Measurements from ENCODE around the gene SP5. TPM values are rescaled to one million over a fixed set of nuclear protein-coding genes. Genes with fewer than 3 reads are reported as not detected.
A peak's percentile ranks its signal among the peaks of the same experiment; 100 is the strongest.

The SP5 gene
- total RNA-seq (2022) (149 and 161 TPM in 2 replicates), Bru-seq, nascent RNA (percentile 92 among the genes with signal in this experiment), BruChase-seq, experiment 1, labeled RNA remaining after a 2-hour chase (percentile 97 among the genes with signal in this experiment), BruChase-seq, experiment 2, labeled RNA remaining after a 6-hour chase (percentile 87 among the genes with signal in this experiment)
- long read RNA-seq, transcript SP5-201 (2 exons, 2,033 nt): major isoform, 162 of 244 reads
- long read RNA-seq, transcript SP5-202 (2 exons, 257 nt): minor isoform, 16 of 244 reads
- long read RNA-seq, partial matches to known transcripts: 0 of 244 reads
- long read RNA-seq, other reads (novel, unspliced or antisense): 66 of 244 reads

- Histone ChIP-seq H3K27me3 (replicated peaks; ENCODE audit: control insufficient read depth, insufficient read depth, low read length) (no peaks in the 10 kb centered on the region), H3K4me3 (ENCODE audit: low read depth, low read length) (peak within 1 kb of the TSS; percentile 62), H3K36me3 (ENCODE audit: control insufficient read depth, insufficient read depth, low read length) (no peaks in the 10 kb centered on the region), H3K4me1 (peaks cover 15% of the 10 kb centered on the region; the same call in 1 of the 2 replicates), H3K9me3 (no peaks in the 10 kb centered on the region)
- POLR2A ChIA-PET: interaction anchor here (0.6 to 1.7 kb wide), 6 partner anchors 24 to 307 kb away, joined by 3 to 10 read pairs (median 3); partner anchors contain the start of genes ERICH2 and GAD1
- BruUV-seq (replicated peaks): no TSS peak
- no peaks in the 10 kb centered on the region for H3K27me3 Mint-ChIP-seq (ENCODE audit: insufficient read depth, unreplicated experiment)
- CTCF ChIA-PET: interaction anchor here (0.6 to 1.9 kb wide), 7 partner anchors 36 to 333 kb away, joined by 3 to 8 read pairs (median 4); no protein-coding TSS in a partner anchor
- peaks cover 7% of the 10 kb centered on the region for H3K9me3 Mint-ChIP-seq (ENCODE audit: unreplicated experiment)
- H3K4me1 Mint-ChIP-seq (ENCODE audit: low read depth, unreplicated experiment): peaks cover 6% of the 10 kb centered on the region
- peak in 1 of 2 experiments; percentile 14 for TF ChIP-seq CTCF (IDR thresholded peaks at IDR 0.05; ENCODE audit: insufficient read depth in 1 of 2, low read depth in 1 of 2, low read length in 1 of 2, severe bottlenecking in 1 of 2, unreplicated experiment in 1 of 2)
- peak within 1 kb of the TSS; percentile 100 for H3K4me3 Mint-ChIP-seq (ENCODE audit: unreplicated experiment)
- DNase-seq: peak; percentile 95
- peaks cover 70% of the 10 kb centered on the region for H3K36me3 Mint-ChIP-seq (ENCODE audit: insufficient read depth, unreplicated experiment)
- intact Hi-C loops (cut with micrococcal nuclease; ENCODE audit: unreplicated experiment): loop anchor here (1.0 to 5.0 kb wide), 7 partner anchors 55 to 316 kb away; partner anchors contain the start of genes ERICH2 and GORASP2
- peak within 1 kb of the TSS; percentile 84 for H3K27ac Mint-ChIP-seq (ENCODE audit: unreplicated experiment)
Observed at GRCh38 chr2:170715062-170715931, at the start of gene SP5. TSS of gene SP5 (plus strand) at chr2:170715337. CDS start at chr2:170715513, 176 bp downstream.

DNA sequence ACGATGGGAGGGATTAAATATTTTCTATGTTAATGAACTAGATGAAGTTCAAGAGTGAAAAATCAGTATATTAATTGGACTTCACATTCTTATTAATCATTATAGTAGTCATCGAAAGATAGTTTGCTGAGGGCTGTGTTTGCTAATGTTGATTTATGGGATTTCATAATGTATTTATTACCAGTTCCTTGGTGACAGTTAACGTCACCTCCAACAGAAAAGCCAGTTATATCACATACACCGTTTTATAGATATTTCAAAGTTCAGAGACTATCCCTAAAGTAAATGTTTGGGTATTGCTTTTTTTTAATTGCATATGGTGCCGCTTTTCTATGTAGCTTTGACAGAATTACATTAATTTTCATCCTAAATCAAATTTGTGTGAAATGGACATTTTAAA, 49.4 kb upstream of the SP5 start:
- no peak overlapping the region for H3K4me3 ChIP-seq (ENCODE audit: low read depth, low read length)
- Mint-ChIP-seq H3K9me3 (ENCODE audit: unreplicated experiment) (no peaks in the 10 kb centered on the region), H3K4me3 (ENCODE audit: unreplicated experiment) (no peak overlapping the region), H3K36me3 (ENCODE audit: insufficient read depth, unreplicated experiment) (no peaks in the 10 kb centered on the region), H3K27me3 (ENCODE audit: insufficient read depth, unreplicated experiment) (no peaks in the 10 kb centered on the region), H3K27ac (ENCODE audit: unreplicated experiment) (no peak overlapping the region), H3K4me1 (ENCODE audit: low read depth, unreplicated experiment) (peaks cover 5% of the 10 kb centered on the region)
- intact Hi-C loops (cut with micrococcal nuclease; ENCODE audit: unreplicated experiment): no loop called here
- H3K36me3 ChIP-seq (ENCODE audit: control insufficient read depth, insufficient read depth, low read length): no peaks in the 10 kb centered on the region
- ChIA-PET POLR2A (no interaction called here), CTCF (no interaction called here)
- no peaks in the 10 kb centered on the region for H3K27me3 ChIP-seq (replicated peaks; ENCODE audit: control insufficient read depth, insufficient read depth, low read length)
- no peak for TF ChIP-seq CTCF (IDR thresholded peaks at IDR 0.05; ENCODE audit: insufficient read depth in 1 of 2, low read depth in 1 of 2, low read length in 1 of 2, severe bottlenecking in 1 of 2, unreplicated experiment in 1 of 2)
- no peaks in the 10 kb centered on the region for H3K4me1 ChIP-seq
- BruUV-seq (replicated peaks): no TSS peak
- no peak for DNase-seq
- no peaks in the 10 kb centered on the region for H3K9me3 ChIP-seq

GRCh38 chr2:170669909-170670308, 45.2 kb upstream of the SP5 start:
- Histone ChIP-seq H3K4me1 (no peaks in the 10 kb centered on the region), H3K36me3 (ENCODE audit: control insufficient read depth, insufficient read depth, low read length) (no peaks in the 10 kb centered on the region), H3K9me3 (no peaks in the 10 kb centered on the region), H3K4me3 (ENCODE audit: low read depth, low read length) (no peak overlapping the region), H3K27me3 (replicated peaks; ENCODE audit: control insufficient read depth, insufficient read depth, low read length) (no peaks in the 10 kb centered on the region)
- H3K36me3 Mint-ChIP-seq (ENCODE audit: insufficient read depth, unreplicated experiment): no peaks in the 10 kb centered on the region
- no peak overlapping the region for H3K27ac Mint-ChIP-seq (ENCODE audit: unreplicated experiment)
- POLR2A ChIA-PET: no interaction called here
- H3K9me3 Mint-ChIP-seq (ENCODE audit: unreplicated experiment): no peaks in the 10 kb centered on the region
- no peak overlapping the region for H3K4me3 Mint-ChIP-seq (ENCODE audit: unreplicated experiment)
- TF ChIP-seq CTCF (IDR thresholded peaks at IDR 0.05; ENCODE audit: insufficient read depth in 1 of 2, low read depth in 1 of 2, low read length in 1 of 2, severe bottlenecking in 1 of 2, unreplicated experiment in 1 of 2): no peak
- no TSS peak for BruUV-seq (replicated peaks)
- no peaks in the 10 kb centered on the region for H3K27me3 Mint-ChIP-seq (ENCODE audit: insufficient read depth, unreplicated experiment)
- peaks cover 11% of the 10 kb centered on the region for H3K4me1 Mint-ChIP-seq (ENCODE audit: low read depth, unreplicated experiment)
- intact Hi-C loops (cut with micrococcal nuclease; ENCODE audit: unreplicated experiment): no loop called here
- CTCF ChIA-PET: no interaction called here
- no peak for DNase-seq

All from Caco-2 (cell line).